Adrenal gland (tissue), 5 donors: ENCODE results near the gene VPS54.

ENCODE experiments used
- CTCF ChIP-seq, 6 experiments: fragments of 450-650 bp in 4 of 6; fragments of 200-600 bp in 2 of 6; sonication (generic) in 1 of 6; IDR thresholded peaks; 1 replicate in 5 of 6; 2 replicates in 1 of 6; pipeline versions ENCODE4 v1.5.1 to v1.8.0; 2016 to 2021; ENCODE audit warnings: antibody characterized with exemption in 6 of 6, mild to moderate bottlenecking in 2 of 6, moderate library complexity in 1 of 6
- POLR2A ChIP-seq, 2 donors: fragments of 450-650 bp; IDR thresholded peaks; one replicate each; pipeline ENCODE4 v1.6.1; 2017; ENCODE audit warnings: antibody characterized with exemption in 2 of 2, mild to moderate bottlenecking in 2 of 2, moderate library complexity in 1 of 2
- donor health status: DM: no; HTN: no; CAD: no.

DNA sequence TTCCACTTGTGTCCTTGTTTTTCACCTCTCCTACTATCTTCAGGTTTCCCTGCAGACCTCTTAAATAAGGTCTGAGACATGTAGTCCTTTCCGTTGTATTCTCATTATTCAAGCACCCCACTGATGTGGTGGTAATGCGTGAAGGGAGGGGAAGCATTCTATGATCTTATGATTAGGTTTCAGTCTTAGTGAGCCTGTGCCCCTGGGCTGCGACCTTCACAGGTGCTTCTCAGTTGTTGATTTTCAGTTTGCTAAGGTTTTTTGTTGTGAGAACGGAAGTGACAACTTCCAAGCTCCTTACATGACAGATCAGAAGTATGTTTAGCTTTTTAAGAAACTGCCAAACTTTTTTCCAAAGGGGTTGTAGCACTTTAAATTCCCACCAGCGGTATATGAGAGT, 41.3 kb downstream of the VPS54 start:
- TF ChIP-seq CTCF (IDR thresholded peaks at IDR 0.05) (no peak), POLR2A (IDR thresholded peaks at IDR 0.05) (no peak)
